GM23248 (cell line): ENCODE measurements around the gene SCYL1. TPM values are rescaled to one million over a fixed set of nuclear protein-coding genes. Genes with fewer than 3 reads are reported as not detected.

Experiments
- DNase-seq: peaks from one replicate; pipeline ENCODE4 v3.0.0-alpha.2; 2015
- H2AFZ ChIP-seq: fragments of 200-600 bp; sonication (generic); 2 replicates; pipeline ENCODE4 v1.6.1; 2016; ENCODE audit warnings: antibody characterized with exemption
- H3F3A ChIP-seq: fragments of 200-600 bp; sonication (generic); 2 replicates; pipeline ENCODE4 v1.6.1; 2016; ENCODE audit warnings: mild to moderate bottlenecking, antibody characterized with exemption, mixed run types; ENCODE audit not compliant: insufficient read depth
- H3K27ac ChIP-seq: fragments of 200-600 bp; sonication (generic); 2 replicates; pipeline ENCODE4 v1.5.1; 2016; ENCODE audit warnings: mild to moderate bottlenecking
- H3K27me3 ChIP-seq: fragments of 200-600 bp; sonication (generic); replicated peaks from 2 replicates; pipeline ENCODE4 v1.6.1; 2016; ENCODE audit warnings: mild to moderate bottlenecking; ENCODE audit not compliant: insufficient read depth
- H3K36me3 ChIP-seq: fragments of 200-600 bp; sonication (generic); 2 replicates; pipeline ENCODE4 v1.6.1; 2016; ENCODE audit warnings: low read depth, mild to moderate bottlenecking
- H3K4me1 ChIP-seq: fragments of 200-600 bp; sonication (generic); 2 replicates; pipeline ENCODE4 v1.6.1; 2016; ENCODE audit warnings: mild to moderate bottlenecking; ENCODE audit not compliant: insufficient read depth
- H3K4me2 ChIP-seq: fragments of 200-600 bp; sonication (generic); one replicate; pipeline ENCODE4 v1.6.1; 2016; ENCODE audit warnings: mild to moderate bottlenecking; ENCODE audit not compliant: unreplicated experiment
- H3K4me3 ChIP-seq: fragments of 200-600 bp; sonication (generic); 2 replicates; pipeline ENCODE4 v1.5.1; 2016; ENCODE audit warnings: mild to moderate bottlenecking
- H3K79me2 ChIP-seq: fragments of 200-600 bp; sonication (generic); 2 replicates; pipeline ENCODE4 v1.6.1; 2016; ENCODE audit warnings: mild to moderate bottlenecking; ENCODE audit not compliant: insufficient read depth
- H3K9ac ChIP-seq: fragments of 200-600 bp; sonication (generic); 2 replicates; pipeline ENCODE4 v1.6.1; 2016; ENCODE audit warnings: mild to moderate bottlenecking
- H3K9me2 ChIP-seq: fragments of 200-600 bp; sonication (generic); 2 replicates; pipeline ENCODE4 v1.6.1; 2016; ENCODE audit warnings: mixed run types, mild to moderate bottlenecking, moderate library complexity; ENCODE audit not compliant: insufficient read depth
- H3K9me3 ChIP-seq: fragments of 200-600 bp; sonication (generic); one replicate; pipeline ENCODE4 v1.6.1; 2017; ENCODE audit warnings: low read depth
- H4K20me1 ChIP-seq: fragments of 200-600 bp; sonication (generic); 2 replicates; pipeline ENCODE4 v1.6.0; 2016; ENCODE audit not compliant: insufficient read depth
- EZH2 ChIP-seq: fragments of 200-600 bp; sonication (generic); IDR thresholded peaks from 2 replicates; pipeline ENCODE4 v1.6.1; 2018; ENCODE audit warnings: antibody characterized with exemption, mild to moderate bottlenecking; ENCODE audit not compliant: insufficient read depth, poor library complexity, severe bottlenecking
- EZH2phosphoT487 ChIP-seq: fragments of 200-600 bp; sonication (generic); IDR thresholded peaks from 2 replicates; pipeline ENCODE4 v1.6.1; 2018; ENCODE audit warnings: antibody characterized with exemption, moderate library complexity, mild to moderate bottlenecking, low read depth; ENCODE audit not compliant: insufficient read depth
- WGBS, 2 experiments: methylation state at CpG; one replicate each; pipeline ENCODE4 v1.1.6; 2015 to 2017; ENCODE audit warnings: low lambda C conversion rate in 2 of 2, low coverage in 1 of 2; ENCODE audit errors: missing lambda C conversion rate in 2 of 2; 5-methylcytosine and 5-hydroxymethylcytosine counted together
- in situ Hi-C: fragments of 300-500 bp; cut with MboI; formaldehyde crosslinking; loops from 2 replicates; pipeline ENCODE4 v1.15.0; 2020
- polyA plus RNA-seq: library from polyadenylated mRNA; unstranded; fragments of >200 nt; fragmentation: Nextera tagmentation; extraction: Ambion mirVana; gene quantifications from 2 replicates; pipeline ENCODE4 v1.2.1, GENCODE V29; 2016
- total RNA-seq: library from RNA; depleted of rRNA; stranded (reverse); fragments of >200 nt; shearing (Covaris generic); gene quantifications from 2 replicates; pipeline ENCODE4 v1.2.3, GENCODE V29; 2014

The SCYL1 gene
- total and polyA plus RNA-seq, 2 experiments from 2014 or later, result 90.7 to 115 TPM

DNA sequence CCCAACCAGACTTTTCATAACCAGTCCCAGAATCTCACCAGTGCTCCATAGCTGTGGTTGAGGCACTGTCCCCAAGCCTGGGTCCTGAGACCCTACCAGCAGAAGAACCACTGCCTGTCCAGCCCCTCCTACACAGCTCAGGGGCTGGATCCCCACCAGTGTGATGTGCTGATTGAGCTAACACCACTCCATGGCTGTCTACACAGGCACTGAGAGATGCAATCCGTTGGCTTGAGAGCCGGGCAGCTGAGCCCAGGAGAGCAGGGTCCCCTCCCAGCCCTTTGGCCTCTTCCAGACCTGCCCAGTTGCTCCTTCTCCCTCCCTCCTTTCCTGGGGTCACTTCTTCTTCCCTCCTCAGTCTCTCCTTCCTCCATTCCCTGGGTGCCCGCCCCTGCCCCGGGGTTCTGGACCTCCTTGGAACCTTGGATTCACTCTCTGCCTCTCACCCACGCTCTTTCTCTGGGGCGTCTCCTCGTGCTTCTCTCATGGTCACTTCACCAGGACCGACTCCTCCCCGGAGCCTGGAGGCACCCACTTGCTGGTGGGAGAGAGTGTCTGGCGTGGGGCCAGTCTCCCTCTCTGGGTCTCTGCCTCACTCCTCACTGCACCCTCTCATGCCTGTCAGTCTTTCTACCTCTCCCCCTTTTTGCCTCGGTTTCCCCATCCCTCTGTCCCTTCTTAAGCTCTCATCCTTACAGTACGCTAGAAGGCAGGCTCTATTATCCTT, 706 bp upstream of the SCYL1 start:
- Histone ChIP-seq H3K27ac (peak overlapping the region; percentile 65), H3K9me3 (no peaks in the 10 kb centered on the region), H2AFZ (peak overlapping the region; percentile 96), H3K36me3 (peaks cover 16% of the 10 kb centered on the region), H3K4me3 (peak overlapping the region; percentile 68), H3K4me1 (peaks cover 18% of the 10 kb centered on the region), H3K9me2 (no peaks in the 10 kb centered on the region), H4K20me1 (no peaks in the 10 kb centered on the region), H3K4me2 (peak overlapping the region; percentile 73), H3F3A (0 out of 2 replicates have a peak, but pooled peaks cover 4% of the 10 kb centered on the region), H3K27me3 (no peaks in the 10 kb centered on the region), H3K79me2 (peaks cover 43% of the 10 kb centered on the region), H3K9ac (peak overlapping the region; percentile 70)
- 6 to 12% methylated on average over 12 of the region's 12 CpGs for WGBS, 2 experiments
- in situ Hi-C loops, result no loop called here
- DNase-seq, result peak; percentile 71
- TF ChIP-seq EZH2 (no peak), EZH2phosphoT487 (no peak)

DNA sequence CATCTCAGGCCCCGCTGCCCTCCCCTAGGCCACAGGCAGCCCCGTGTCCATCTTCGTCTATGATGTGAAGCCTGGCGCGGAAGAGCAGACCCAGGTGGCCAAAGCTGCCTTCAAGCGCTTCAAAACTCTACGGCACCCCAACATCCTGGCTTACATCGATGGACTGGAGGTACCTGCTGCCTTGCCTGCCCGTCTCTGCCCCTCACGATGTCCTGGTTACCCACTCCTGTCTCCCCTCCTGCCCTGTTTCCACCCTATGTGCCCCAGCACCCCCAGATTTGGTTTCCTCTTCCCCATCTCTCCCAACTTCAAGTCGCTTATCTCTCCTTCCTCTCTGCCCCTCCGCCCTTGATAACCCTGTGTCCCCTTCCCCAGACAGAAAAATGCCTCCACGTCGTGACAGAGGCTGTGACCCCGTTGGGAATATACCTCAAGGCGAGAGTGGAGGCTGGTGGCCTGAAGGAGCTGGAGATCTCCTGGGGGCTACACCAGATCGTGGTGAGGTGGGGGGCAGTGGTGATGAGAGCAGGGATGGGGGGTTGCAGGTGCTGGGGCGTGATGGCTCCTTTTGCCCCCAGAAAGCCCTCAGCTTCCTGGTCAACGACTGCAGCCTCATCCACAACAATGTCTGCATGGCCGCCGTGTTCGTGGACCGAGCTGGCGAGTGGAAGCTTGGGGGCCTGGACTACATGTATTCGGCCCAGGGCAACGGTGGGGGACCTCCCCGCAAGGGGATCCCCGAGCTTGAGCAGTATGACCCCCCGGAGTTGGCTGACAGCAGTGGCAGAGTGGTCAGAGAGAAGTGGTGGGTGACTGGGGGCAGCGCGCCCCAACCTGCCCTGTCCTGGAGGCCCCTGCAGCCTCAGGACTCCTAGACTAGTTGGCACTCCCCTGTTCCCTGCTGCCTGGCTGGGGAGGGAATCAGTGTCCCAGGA, 930 bp downstream of the SCYL1 start:
- Histone ChIP-seq H3F3A (peaks cover 4% of the 10 kb centered on the region; the same call in 1 of the 2 replicates), H4K20me1 (no peaks in the 10 kb centered on the region), H2AFZ (no peak overlapping the region), H3K36me3 (peaks cover 24% of the 10 kb centered on the region), H3K79me2 (peaks cover 56% of the 10 kb centered on the region), H3K27me3 (no peaks in the 10 kb centered on the region), H3K4me1 (peaks cover 18% of the 10 kb centered on the region), H3K9me3 (no peaks in the 10 kb centered on the region), H3K9me2 (no peaks in the 10 kb centered on the region), H3K9ac (peak overlapping the region; percentile 99), H3K27ac (peak overlapping the region; percentile 86), H3K4me2 (peak overlapping the region; percentile 100), H3K4me3 (peak overlapping the region; percentile 92)
- no peak for DNase-seq
- no peak for TF ChIP-seq EZH2phosphoT487
- WGBS, 2 experiments, result 25 to 31% methylated on average over 28 to 31 of the region's 31 CpGs
- in situ Hi-C loops, result no loop called here

DNA sequence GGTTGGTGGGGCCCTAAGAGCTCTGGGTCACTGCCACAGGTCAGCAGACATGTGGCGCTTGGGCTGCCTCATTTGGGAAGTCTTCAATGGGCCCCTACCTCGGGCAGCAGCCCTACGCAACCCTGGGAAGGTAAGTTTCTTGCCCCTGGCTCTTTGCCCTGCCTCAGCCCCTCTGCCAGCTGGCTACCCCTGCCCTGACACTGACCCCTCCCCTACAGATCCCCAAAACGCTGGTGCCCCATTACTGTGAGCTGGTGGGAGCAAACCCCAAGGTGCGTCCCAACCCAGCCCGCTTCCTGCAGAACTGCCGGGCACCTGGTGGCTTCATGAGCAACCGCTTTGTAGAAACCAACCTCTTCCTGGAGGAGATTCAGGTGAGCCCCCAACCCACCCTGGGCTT, 1.9 kb downstream of the SCYL1 start:
- no peaks in the 10 kb centered on the region for H4K20me1 ChIP-seq
- no peaks in the 10 kb centered on the region for H3K9me3 ChIP-seq
- H3K27me3 ChIP-seq, result no peaks in the 10 kb centered on the region
- no peak for TF ChIP-seq EZH2phosphoT487
- no peak for TF ChIP-seq EZH2
- no peak overlapping the region for H3K27ac ChIP-seq
- H3K4me1 ChIP-seq, result peaks cover 18% of the 10 kb centered on the region
- H3K4me2 ChIP-seq, result no peak overlapping the region
- H3K9me2 ChIP-seq, result no peaks in the 10 kb centered on the region
- H2AFZ ChIP-seq, result no peak overlapping the region
- H3F3A ChIP-seq, result peaks cover 4% of the 10 kb centered on the region; the same call in 1 of the 2 replicates
- peak overlapping the region; percentile 99 for H3K9ac ChIP-seq
- in situ Hi-C loops, result no loop called here
- peaks cover 56% of the 10 kb centered on the region for H3K79me2 ChIP-seq
- peak overlapping the region; percentile 92; the same call in 1 of the 2 replicates for H3K4me3 ChIP-seq
- peaks cover 32% of the 10 kb centered on the region for H3K36me3 ChIP-seq
- DNase-seq, result no peak
- WGBS, 2 experiments, result 91 to 96% methylated on average over 8 of the region's 8 CpGs

DNA sequence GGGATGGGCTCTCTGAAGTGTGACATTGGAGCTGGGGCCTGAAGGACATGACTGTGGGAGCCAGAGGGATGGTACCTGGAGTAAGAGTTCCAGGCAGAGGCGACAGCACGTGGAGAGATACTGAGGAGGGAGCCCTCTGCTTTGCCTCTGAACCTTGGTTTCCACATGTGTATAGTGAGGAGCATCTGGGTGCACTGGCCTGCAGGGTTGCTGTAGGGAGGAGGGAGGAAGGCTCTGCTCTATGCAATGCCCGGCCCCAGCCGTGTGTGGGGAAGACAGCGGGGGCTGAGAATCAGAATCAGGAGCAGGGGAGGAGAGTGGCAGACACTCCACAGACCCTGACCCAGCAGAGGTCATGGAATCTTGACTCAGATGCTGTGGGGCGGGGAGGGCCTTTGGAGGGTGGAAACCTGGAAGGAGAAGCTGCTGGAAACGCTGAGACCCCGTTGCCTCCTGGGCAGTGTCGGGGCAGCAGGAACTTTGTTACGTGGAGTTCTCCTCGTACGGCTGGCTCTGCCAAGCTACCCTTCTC, 4.0 kb downstream of the SCYL1 start:
- Histone ChIP-seq H3K27me3 (no peaks in the 10 kb centered on the region), H3K9ac (no peak overlapping the region), H4K20me1 (no peaks in the 10 kb centered on the region), H2AFZ (no peak overlapping the region), H3F3A (peaks cover 15% of the 10 kb centered on the region), H3K4me1 (peaks cover 18% of the 10 kb centered on the region), H3K4me3 (no peak overlapping the region), H3K36me3 (peaks cover 43% of the 10 kb centered on the region), H3K9me3 (no peaks in the 10 kb centered on the region), H3K9me2 (no peaks in the 10 kb centered on the region), H3K27ac (no peak overlapping the region), H3K4me2 (no peak overlapping the region), H3K79me2 (peaks cover 56% of the 10 kb centered on the region)
- no peak for TF ChIP-seq EZH2
- no peak for TF ChIP-seq EZH2phosphoT487
- 81 to 83% methylated on average over 12 of the region's 12 CpGs for WGBS, 2 experiments
- in situ Hi-C loops, result no loop called here
- no peak for DNase-seq
